T-helper 2 cell treated with Interferon-gamma antibody and Interleukin-4, amounts not matched to agents 5 μg/mL and 100 μg/mL, for 36 hours (primary cell): ENCODE data around the gene ANKRD63.

Source experiments
- DNase-seq: peaks from one replicate; pipeline ENCODE4 v3.0.0; 2021; ENCODE audit warnings: low spot score
- H3K27ac Mint-ChIP-seq: one replicate; pipeline ENCODE4 v1.8.0; 2021; ENCODE audit warnings: mild to moderate bottlenecking, mixed read lengths
- H3K27me3 Mint-ChIP-seq: one replicate; pipeline ENCODE4 v1.8.0; 2021; ENCODE audit warnings: low read depth, mixed read lengths
- H3K36me3 Mint-ChIP-seq: one replicate; pipeline ENCODE4 v1.8.0; 2021; ENCODE audit warnings: low read depth, mixed read lengths
- H3K4me1 Mint-ChIP-seq: one replicate; pipeline ENCODE4 v1.8.0; 2021; ENCODE audit warnings: low read depth, mixed read lengths
- H3K4me3 Mint-ChIP-seq: one replicate; pipeline ENCODE4 v1.8.0; 2022; ENCODE audit warnings: mild to moderate bottlenecking, moderate library complexity, mixed read lengths
- H3K9me3 Mint-ChIP-seq: one replicate; pipeline ENCODE4 v1.8.0; 2021; ENCODE audit warnings: mixed read lengths

ANKRD63 gene

DNA sequence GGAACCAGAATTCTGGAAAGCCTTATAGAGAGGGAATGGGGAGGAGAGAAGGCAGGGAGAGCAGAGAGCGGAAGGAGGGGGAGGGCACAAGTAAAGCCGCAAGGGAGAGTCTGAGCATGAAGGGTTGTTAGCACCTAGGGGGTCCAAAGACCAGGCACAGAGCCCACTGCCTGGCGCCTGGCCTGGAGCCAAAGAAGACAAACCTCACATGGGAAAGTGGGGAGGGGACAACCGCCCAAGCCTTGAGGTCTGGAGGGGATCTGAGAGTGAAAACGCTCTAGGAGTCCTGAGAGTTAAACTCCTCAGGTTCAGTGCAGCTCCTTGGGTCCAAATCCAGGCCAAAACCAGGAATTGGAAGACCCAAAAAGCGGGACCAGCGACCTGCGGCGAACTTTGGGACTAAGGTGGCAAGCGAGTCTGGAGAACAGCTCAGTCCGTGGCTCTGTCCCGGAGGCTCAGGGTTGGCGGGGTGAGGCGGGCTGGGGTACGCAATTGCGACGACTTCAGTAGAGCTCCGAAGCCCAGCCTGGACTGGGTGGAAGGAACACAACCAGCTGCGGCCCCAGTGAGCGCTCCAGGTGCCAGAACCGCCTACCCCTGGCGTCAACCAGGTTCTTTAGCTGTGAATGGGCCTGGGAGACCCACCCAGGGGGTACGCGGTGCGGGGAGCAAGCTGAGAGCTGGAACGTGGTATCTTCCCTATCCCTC, 39.8 kb upstream of the ANKRD63 start:
- Mint-ChIP-seq H3K27ac (no peak overlapping the region), H3K4me1 (peaks cover 31% of the 10 kb centered on the region), H3K27me3 (peaks cover 26% of the 10 kb centered on the region), H3K4me3 (peak overlapping the region; percentile 75), H3K36me3 (peaks cover 5% of the 10 kb centered on the region), H3K9me3 (no peaks in the 10 kb centered on the region)
- no peak for DNase-seq

DNA sequence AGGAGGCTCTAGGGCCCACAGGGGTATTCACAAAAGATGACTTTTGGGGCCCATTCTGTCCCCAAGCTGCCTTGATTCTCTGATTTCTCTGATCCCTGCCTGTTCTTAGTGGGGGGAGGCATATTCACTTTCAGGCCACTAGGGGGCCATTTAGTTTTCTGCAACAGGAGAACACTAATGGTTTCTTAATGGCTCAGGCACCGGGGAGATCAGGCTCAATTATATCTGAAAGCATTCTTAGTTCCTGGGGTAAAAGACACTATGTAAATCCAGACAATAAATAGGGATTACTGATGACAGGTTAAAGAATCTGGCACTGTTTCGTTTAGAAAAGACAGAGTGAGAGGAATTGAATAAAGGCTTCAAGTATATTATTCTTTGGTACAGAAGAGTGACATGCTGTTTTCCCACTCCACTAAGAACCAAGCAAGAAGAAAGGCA, 38.1 kb upstream of the ANKRD63 start:
- Mint-ChIP-seq H3K36me3 (peaks cover 3% of the 10 kb centered on the region), H3K9me3 (no peaks in the 10 kb centered on the region), H3K27me3 (peaks cover 35% of the 10 kb centered on the region), H3K27ac (no peak overlapping the region), H3K4me1 (peaks cover 22% of the 10 kb centered on the region), H3K4me3 (peak overlapping the region; percentile 44)
- DNase-seq: peak; percentile 50

DNA sequence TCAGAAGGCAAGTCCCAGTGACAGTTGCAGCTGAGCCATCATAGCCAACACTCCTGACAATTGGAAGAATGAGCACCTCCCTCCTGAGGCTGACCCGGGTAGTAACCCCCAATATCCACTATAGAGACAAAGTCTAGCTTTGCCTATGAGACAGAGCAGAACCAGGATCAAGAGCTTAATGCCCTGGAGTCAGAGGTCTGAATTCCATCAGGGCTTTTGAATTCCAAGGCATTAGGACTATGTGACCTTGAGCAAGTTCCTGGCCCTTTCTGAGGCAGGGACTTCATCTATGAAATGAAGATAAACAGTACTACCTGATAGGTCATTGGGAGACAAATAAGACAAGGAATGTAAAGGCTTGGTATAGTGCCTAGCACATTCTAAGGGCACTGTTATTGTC, 37.5 kb upstream of the ANKRD63 start:
- no peak for DNase-seq
- H3K9me3 Mint-ChIP-seq: no peaks in the 10 kb centered on the region
- no peak overlapping the region for H3K4me3 Mint-ChIP-seq
- peaks cover 21% of the 10 kb centered on the region for H3K4me1 Mint-ChIP-seq
- peaks cover 36% of the 10 kb centered on the region for H3K27me3 Mint-ChIP-seq
- peaks cover 3% of the 10 kb centered on the region for H3K36me3 Mint-ChIP-seq
- H3K27ac Mint-ChIP-seq: no peak overlapping the region

DNA sequence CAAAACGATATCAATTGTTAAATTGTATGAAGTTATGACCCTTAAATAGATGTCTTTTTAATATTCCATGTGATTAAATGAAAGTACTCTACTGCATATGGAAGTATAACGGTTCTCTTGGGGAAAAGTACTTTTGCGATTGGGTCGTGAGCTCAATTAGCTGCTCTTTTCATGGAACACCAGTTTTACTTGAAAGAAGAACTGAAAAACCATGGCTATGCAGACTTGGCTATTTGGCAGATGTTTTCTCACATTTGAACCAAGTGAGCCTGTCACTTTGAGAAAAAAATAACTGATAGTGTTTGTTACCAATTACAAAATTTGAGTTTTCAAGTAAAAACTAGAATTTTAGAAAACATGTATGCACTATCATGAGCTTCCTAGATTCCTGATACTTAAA, 34.7 kb upstream of the ANKRD63 start:
- Mint-ChIP-seq H3K27ac (no peak overlapping the region), H3K27me3 (peaks cover 53% of the 10 kb centered on the region), H3K36me3 (no peaks in the 10 kb centered on the region), H3K9me3 (no peaks in the 10 kb centered on the region), H3K4me1 (peaks cover 16% of the 10 kb centered on the region), H3K4me3 (no peak overlapping the region)
- DNase-seq: no peak

- Mint-ChIP-seq H3K4me3 (no peak overlapping the region), H3K9me3 (no peaks in the 10 kb centered on the region), H3K4me1 (peaks cover 10% of the 10 kb centered on the region)
These were observed 34.1 kb upstream of the ANKRD63 start for GRCh38 chr15:40316931-40317330.

GRCh38 chr15:40314723-40315276, 31.9 kb upstream of the ANKRD63 start:
- no peak for DNase-seq
- no peaks in the 10 kb centered on the region for H3K9me3 Mint-ChIP-seq
- H3K4me1 Mint-ChIP-seq: peaks cover 6% of the 10 kb centered on the region
- H3K4me3 Mint-ChIP-seq: no peak overlapping the region
- H3K27ac Mint-ChIP-seq: no peak overlapping the region
- H3K27me3 Mint-ChIP-seq: peaks cover 55% of the 10 kb centered on the region
- H3K36me3 Mint-ChIP-seq: no peaks in the 10 kb centered on the region

More at GRCh38 chr15:40316931-40317330, 34.1 kb upstream of the ANKRD63 start:
- H3K27me3 Mint-ChIP-seq: peaks cover 58% of the 10 kb centered on the region
- no peak for DNase-seq
- H3K36me3 Mint-ChIP-seq: no peaks in the 10 kb centered on the region
- no peak overlapping the region for H3K27ac Mint-ChIP-seq

DNA sequence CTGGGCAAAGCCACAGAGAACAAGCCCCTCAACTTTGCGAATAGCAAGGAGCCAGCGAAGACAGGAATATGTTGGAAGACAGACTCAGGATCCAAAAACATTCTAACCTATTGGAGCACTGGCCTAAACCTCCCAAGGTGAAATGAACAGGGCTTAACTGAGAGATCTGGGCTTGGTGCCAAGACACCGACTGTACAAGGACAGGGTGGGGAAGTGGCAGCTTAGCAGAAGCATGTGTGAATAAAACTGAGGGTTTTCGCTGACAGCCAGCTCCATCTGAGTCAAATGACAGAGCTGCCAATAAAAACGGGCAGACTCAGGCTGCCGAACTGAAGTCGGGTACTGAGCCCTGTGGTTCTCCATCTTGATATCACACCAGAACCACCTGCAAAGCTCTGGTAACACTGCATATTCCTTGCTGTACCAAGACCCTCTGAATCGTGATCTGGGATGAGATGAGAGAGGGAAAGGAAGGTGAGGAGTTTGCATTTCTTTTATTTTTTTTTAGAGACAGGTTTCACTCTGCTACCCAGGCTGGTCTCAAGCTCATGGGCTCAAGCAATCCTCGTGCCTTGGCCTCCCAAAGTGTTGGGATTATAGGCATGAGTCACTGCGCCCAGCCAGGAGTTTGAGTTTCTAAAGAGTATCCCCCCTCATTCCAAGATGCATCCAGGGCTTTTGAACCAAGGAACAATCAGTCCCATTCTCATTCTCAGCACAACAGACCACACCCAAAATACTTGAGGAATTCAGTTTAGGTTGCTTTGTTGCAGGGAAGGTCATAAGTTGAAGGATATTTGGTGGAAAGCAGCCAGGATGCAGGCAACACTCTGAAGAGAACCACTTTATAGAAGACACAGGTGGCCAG, 30.9 kb upstream of the ANKRD63 start:
- H3K4me3 Mint-ChIP-seq: no peak overlapping the region
- no peaks in the 10 kb centered on the region for H3K36me3 Mint-ChIP-seq
- peaks cover 55% of the 10 kb centered on the region for H3K27me3 Mint-ChIP-seq
- H3K4me1 Mint-ChIP-seq: peaks cover 16% of the 10 kb centered on the region
- DNase-seq: no peak
- H3K27ac Mint-ChIP-seq: no peak overlapping the region
- no peaks in the 10 kb centered on the region for H3K9me3 Mint-ChIP-seq

- no peak for DNase-seq
- H3K4me1 Mint-ChIP-seq: peaks cover 20% of the 10 kb centered on the region
- H3K36me3 Mint-ChIP-seq: peaks cover 2% of the 10 kb centered on the region
- H3K9me3 Mint-ChIP-seq: no peaks in the 10 kb centered on the region
- peaks cover 53% of the 10 kb centered on the region for H3K27me3 Mint-ChIP-seq
- H3K27ac Mint-ChIP-seq: no peak overlapping the region
- no peak overlapping the region for H3K4me3 Mint-ChIP-seq
These were observed 29.7 kb upstream of the ANKRD63 start for GRCh38 chr15:40312370-40313158.

DNA sequence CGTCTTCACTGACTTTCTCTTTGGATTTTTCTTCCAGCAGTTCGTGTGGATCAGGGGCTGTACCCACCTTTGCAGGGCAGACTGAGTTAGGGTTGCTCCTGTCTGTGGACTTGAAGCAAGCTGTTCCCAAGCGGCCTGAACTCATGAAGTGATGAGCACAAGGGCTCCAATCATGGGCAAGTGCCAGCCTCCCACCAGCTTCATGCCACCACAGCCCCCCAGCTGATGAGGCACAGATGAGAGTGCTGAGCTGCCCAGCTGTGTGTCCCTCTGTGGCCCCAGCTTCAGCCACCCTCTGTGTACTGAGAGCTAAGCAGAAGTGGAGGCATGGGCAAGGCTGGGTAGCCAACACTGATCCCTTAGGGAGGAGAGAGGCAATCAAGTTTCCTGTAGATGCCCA, 28.1 kb upstream of the ANKRD63 start:
- H3K4me1 Mint-ChIP-seq: peaks cover 27% of the 10 kb centered on the region
- peak overlapping the region; percentile 39 for H3K27ac Mint-ChIP-seq
- no peak overlapping the region for H3K4me3 Mint-ChIP-seq
- H3K9me3 Mint-ChIP-seq: no peaks in the 10 kb centered on the region
- peaks cover 42% of the 10 kb centered on the region for H3K27me3 Mint-ChIP-seq
- no peak for DNase-seq
- H3K36me3 Mint-ChIP-seq: peaks cover 2% of the 10 kb centered on the region

DNA sequence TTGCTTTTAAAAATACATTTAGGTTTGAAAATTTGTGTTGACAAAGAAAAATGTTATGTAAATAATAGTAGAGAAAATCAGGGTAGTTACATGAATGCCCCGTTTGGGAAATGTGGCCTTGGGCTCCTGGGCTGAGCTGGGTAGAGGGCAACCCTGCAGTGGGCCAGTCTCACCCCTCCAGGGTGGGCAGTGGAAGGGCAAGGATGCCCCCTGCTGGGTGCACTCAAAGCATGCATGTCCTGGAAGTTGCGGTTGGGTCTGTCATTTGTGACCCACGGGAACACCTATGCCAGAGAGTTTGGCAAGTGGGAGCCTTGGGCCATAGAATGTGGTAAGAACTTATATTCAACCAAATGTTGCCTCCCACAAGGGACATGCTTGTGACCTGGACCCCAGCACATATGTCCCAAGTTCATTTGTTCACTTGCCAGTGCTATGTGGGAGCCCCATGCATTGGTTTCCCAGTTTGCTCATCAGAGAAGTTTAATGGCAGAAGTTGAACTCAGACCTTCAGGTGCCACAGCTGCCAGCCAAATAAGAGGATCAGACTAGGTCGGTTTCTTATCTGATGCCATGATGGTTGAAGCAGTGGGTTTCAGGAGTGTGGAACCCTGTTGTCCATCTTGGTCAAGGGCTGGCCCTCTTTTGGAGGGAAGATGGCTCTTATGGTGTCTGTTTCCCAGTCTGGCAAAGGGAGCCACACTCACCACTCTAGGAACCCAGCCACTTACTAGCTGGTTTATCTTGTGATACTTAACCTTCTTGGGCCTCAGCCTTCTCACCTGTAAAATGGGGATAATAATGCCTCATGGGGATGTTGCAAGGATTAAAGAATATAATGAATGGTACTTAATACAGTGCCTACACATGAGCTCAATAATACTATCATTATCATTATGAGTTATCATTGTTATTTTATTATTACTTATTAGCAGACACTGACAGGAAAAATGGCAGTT, 27.4 kb upstream of the ANKRD63 start:
- Mint-ChIP-seq H3K27ac (peak overlapping the region; percentile 97), H3K9me3 (no peaks in the 10 kb centered on the region), H3K4me3 (peak overlapping the region; percentile 95), H3K36me3 (peaks cover 2% of the 10 kb centered on the region), H3K27me3 (peaks cover 35% of the 10 kb centered on the region), H3K4me1 (peaks cover 32% of the 10 kb centered on the region)
- peak; percentile 55 for DNase-seq

GRCh38 chr15:40309344-40309862, 26.5 kb upstream of the ANKRD63 start:
- DNase-seq: no peak
- Mint-ChIP-seq H3K4me1 (peaks cover 37% of the 10 kb centered on the region), H3K27me3 (peaks cover 30% of the 10 kb centered on the region), H3K9me3 (no peaks in the 10 kb centered on the region), H3K27ac (peak overlapping the region; percentile 97), H3K36me3 (peaks cover 2% of the 10 kb centered on the region), H3K4me3 (peak overlapping the region; percentile 95)

- Mint-ChIP-seq H3K27ac (peak within 1 kb of the TSS; percentile 97), H3K4me1 (peaks cover 33% of the 10 kb centered on the region), H3K36me3 (peaks cover 12% of the 10 kb centered on the region), H3K9me3 (no peaks in the 10 kb centered on the region), H3K27me3 (peaks cover 14% of the 10 kb centered on the region), H3K4me3 (peak within 1 kb of the TSS; percentile 95)
- DNase-seq: peak; percentile 69
These were observed 24.8 kb upstream of the ANKRD63 start, which contains the start of gene PLCB2 for GRCh38 chr15:40307421-40308211. Gene PLCB2, minus strand, starts transcription at chr15:40307935. Its CDS starts 263 bp downstream, at chr15:40307672.
